HepG2 (cell line): Measurements from ENCODE around the gene TBX3. TPM values are rescaled to one million over a fixed set of nuclear protein-coding genes. Genes with fewer than 3 reads are reported as not detected.
A peak's percentile ranks its signal among the peaks of the same experiment; 100 is the strongest.

Source experiments
- AGO2 ChIP-seq: fragments of 200-400 bp; formaldehyde crosslinking; optimal IDR thresholded peaks from 2 replicates; pipeline ENCODE3; 2017; ENCODE audit warnings: mild to moderate bottlenecking, low read depth, low read length, moderate library complexity
- BRD4 ChIP-seq: sonication (generic); formaldehyde crosslinking; IDR thresholded peaks from 2 replicates; pipeline ENCODE4 v1.4.0; 2020; ENCODE audit warnings: missing genetic modification reagents
- FLYWCH1 ChIP-seq: sonication (generic); formaldehyde crosslinking; IDR thresholded peaks from 2 replicates; pipeline ENCODE4 v1.8.1; 2023; ENCODE audit warnings: mild to moderate bottlenecking, missing genetic modification reagents
- FOXP1 ChIP-seq, 2 experiments: fragments of 450-650 bp in 1 of 2; IDR thresholded peaks; 2 replicates each; pipeline ENCODE4 v1.6.1; 2017 to 2018; ENCODE audit warnings: antibody characterized with exemption in 1 of 2
- HNRNPL ChIP-seq: fragments of 200-400 bp; formaldehyde crosslinking; IDR thresholded peaks from 2 replicates; pipeline ENCODE4 v1.6.1; 2017; ENCODE audit warnings: mild to moderate bottlenecking, low read depth, low read length
- HOXA5 ChIP-seq: sonication (generic); formaldehyde crosslinking; IDR thresholded peaks from 2 replicates; pipeline ENCODE4 v1.4.0; 2020; ENCODE audit warnings: missing genetic modification reagents
- JUND ChIP-seq: sonication (generic); formaldehyde crosslinking; IDR thresholded peaks from 2 replicates; pipeline ENCODE4 v1.8.0; 2022; ENCODE audit warnings: mild to moderate bottlenecking, missing genetic modification reagents
- TAF1 ChIP-seq: sonication (generic); formaldehyde crosslinking; IDR thresholded peaks from 2 replicates; pipeline ENCODE4 v1.4.0; 2020; ENCODE audit warnings: missing genetic modification reagents
- ZBTB40 ChIP-seq, 2 experiments: fragments of 450-650 bp in 1 of 2; sonication (generic) in 1 of 2; formaldehyde crosslinking in 1 of 2; IDR thresholded peaks; 2 replicates each; pipeline versions ENCODE4 v1.6.1 to v1.8.0; 2016 to 2022; ENCODE audit warnings: antibody characterized with exemption in 1 of 2, mild to moderate bottlenecking in 1 of 2, missing genetic modification reagents in 1 of 2
- ZNF317 ChIP-seq: sonication (generic); formaldehyde crosslinking; IDR thresholded peaks from 2 replicates; pipeline ENCODE4 v1.5.0; 2020; ENCODE audit warnings: mild to moderate bottlenecking, missing genetic modification reagents
- ZNF563 ChIP-seq: sonication (generic); formaldehyde crosslinking; IDR thresholded peaks from 2 replicates; pipeline ENCODE4 v1.8.0; 2022; ENCODE audit warnings: mild to moderate bottlenecking, moderate library complexity, missing genetic modification reagents
- ZNF768 ChIP-seq: sonication (generic); formaldehyde crosslinking; IDR thresholded peaks from 2 replicates; pipeline ENCODE4 v1.4.0; 2020; ENCODE audit warnings: missing genetic modification reagents
- ZNF891 ChIP-seq: sonication (generic); formaldehyde crosslinking; IDR thresholded peaks from 2 replicates; pipeline ENCODE4 v1.5.0; 2020; ENCODE audit warnings: mild to moderate bottlenecking, missing genetic modification reagents
- polyA plus RNA-seq, 8 experiments: library from polyadenylated mRNA; depleted of rRNA in 3 of 8; stranded (reverse) in 7 of 8; unstranded in 1 of 8; fragments of >200 nt; fragmentation: Illumina TruSeq in 4 of 8; extraction: Trizol in 4 of 8; gene quantifications; 2 replicates each; pipeline versions ENCODE4 v1.2.1 to v1.2.3, GENCODE V29; 2011 to 2016; ENCODE audit warnings: low read depth in 4 of 8, missing spikeins in 1 of 8, mixed read lengths in 1 of 8; ENCODE audit not compliant: insufficient read depth in 1 of 8
- total RNA-seq, 5 experiments: library from RNA; depleted of rRNA; stranded (reverse); fragments of >200 nt; fragmentation: Illumina TruSeq; extraction: Trizol; gene quantifications; 2 replicates each; pipeline ENCODE4 v1.2.3, GENCODE V29; 2016; ENCODE audit warnings: low read depth in 1 of 5
- TF ChIP-seq, protein P1 (sequence below), 2 experiments: sonication (generic) in 1 of 2; formaldehyde crosslinking in 1 of 2; IDR thresholded peaks; 2 replicates each; pipeline versions ENCODE4 v1.4.0 to v1.6.1; 2018 to 2020; ENCODE audit warnings: missing genetic modification reagents in 2 of 2, borderline replicate concordance in 1 of 2, low read depth in 1 of 2, mild to moderate bottlenecking in 1 of 2, missing biosample characterization in 1 of 2
- TF ChIP-seq, protein P2 (sequence below): sonication (generic); formaldehyde crosslinking; IDR thresholded peaks from 2 replicates; pipeline ENCODE4 v1.5.0; 2020; ENCODE audit warnings: missing genetic modification reagents, mild to moderate bottlenecking, borderline replicate concordance

TBX3 gene
- total and polyA plus RNA-seq, 2 of the 13 experiments (the other 11 are each of a cell fraction or from before 2014, with no cell fraction given) = 27.1 to 42.4 TPM

DNA sequence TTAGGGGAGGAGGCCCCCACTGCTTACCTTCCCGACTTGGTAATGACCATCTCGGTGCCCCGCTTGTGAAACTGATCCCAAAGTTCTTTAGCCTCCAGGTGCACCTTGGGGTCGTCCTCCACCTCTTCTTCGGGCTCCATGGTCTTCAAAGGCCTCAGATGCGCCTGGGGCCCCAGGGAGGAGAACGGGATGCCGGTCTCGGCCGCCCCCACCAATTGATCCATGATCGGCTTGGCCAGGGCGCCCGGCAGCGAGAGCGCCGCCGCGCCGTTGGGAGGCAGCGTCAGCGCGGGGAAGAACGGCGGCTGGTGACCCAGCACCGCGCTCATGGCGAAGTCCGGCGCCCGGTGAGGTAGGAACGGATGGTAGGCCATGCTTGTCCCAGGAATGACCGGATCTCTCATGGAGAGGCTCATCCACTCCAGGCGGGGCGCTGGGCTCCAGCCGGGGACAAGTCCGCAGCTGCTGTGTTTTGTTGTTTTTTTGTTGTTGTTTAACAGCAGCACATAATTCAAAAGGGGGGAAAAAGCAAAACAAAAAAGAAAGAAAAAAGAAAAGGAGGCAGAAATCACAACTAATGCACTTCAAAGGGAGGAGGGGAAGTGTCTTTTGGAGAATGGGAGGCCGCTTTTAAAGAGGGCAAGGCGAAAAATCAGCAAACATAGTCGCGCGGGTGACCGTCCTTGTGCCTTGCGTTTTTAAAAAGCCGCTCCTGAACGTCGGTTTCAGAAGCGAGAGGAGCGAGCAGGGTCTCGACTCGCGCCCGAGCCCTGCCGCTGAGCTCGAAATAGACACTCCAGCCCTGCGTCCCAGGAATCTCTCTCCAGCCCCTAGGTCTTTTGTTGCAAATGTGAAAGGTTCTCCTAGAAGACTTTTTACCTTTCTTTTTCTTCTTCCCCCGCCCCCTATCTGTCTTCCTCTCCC lies 928 bp downstream of the TBX3 start (continued):
- TF ChIP-seq, protein P1, sequence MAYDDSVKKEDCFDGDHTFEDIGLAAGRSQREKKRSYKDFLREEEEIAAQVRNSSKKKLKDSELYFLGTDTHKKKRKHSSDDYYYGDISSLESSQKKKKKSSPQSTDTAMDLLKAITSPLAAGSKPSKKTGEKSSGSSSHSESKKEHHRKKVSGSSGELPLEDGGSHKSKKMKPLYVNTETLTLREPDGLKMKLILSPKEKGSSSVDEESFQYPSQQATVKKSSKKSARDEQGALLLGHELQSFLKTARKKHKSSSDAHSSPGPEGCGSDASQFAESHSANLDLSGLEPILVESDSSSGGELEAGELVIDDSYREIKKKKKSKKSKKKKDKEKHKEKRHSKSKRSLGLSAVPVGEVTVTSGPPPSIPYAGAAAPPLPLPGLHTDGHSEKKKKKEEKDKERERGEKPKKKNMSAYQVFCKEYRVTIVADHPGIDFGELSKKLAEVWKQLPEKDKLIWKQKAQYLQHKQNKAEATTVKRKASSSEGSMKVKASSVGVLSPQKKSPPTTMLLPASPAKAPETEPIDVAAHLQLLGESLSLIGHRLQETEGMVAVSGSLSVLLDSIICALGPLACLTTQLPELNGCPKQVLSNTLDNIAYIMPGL (CRISPR knock-in tag; IDR thresholded peaks at IDR 0.05; ENCODE audit: borderline replicate concordance in 1 of 2, low read depth in 1 of 2) = peak; percentile 48 to 85
- TF ChIP-seq FOXP1 (IDR thresholded peaks at IDR 0.05) = no peak
- no peak for TF ChIP-seq FOXP1 (CRISPR knock-in tag; IDR thresholded peaks at IDR 0.05)
- 0 out of 2 replicates have a peak, but pooled peaks have one; percentile 7 for TF ChIP-seq ZNF317
- TF ChIP-seq JUND (CRISPR knock-in tag) = no peak
- TF ChIP-seq TAF1 (CRISPR knock-in tag) = peak; percentile 70; the same call in 1 of the 2 replicates
- 0 out of 2 replicates have a peak, but pooled peaks have one; percentile 3 for TF ChIP-seq HNRNPL
- TF ChIP-seq AGO2 = peak; percentile 99
- TF ChIP-seq, protein P2, sequence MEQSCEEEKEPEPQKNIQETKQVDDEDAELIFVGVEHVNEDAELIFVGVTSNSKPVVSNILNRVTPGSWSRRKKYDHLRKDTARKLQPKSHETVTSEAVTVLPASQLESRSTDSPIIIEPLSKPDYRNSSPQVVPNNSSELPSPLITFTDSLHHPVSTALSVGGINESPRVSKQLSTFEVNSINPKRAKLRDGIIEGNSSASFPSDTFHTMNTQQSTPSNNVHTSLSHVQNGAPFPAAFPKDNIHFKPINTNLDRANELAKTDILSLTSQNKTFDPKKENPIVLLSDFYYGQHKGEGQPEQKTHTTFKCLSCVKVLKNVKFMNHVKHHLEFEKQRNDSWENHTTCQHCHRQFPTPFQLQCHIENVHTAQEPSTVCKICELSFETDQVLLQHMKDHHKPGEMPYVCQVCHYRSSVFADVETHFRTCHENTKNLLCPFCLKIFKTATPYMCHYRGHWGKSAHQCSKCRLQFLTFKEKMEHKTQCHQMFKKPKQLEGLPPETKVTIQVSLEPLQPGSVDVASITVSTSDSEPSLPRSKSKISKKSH = 0 out of 2 replicates have a peak, but pooled peaks have one; percentile 29
- TF ChIP-seq ZBTB40 (IDR thresholded peaks at IDR 0.05) = no peak
- TF ChIP-seq ZBTB40 (CRISPR knock-in tag; IDR thresholded peaks at IDR 0.05) = peak; percentile 37; the same call in 1 of the 2 replicates
- peak; percentile 72; the same call in 1 of the 2 replicates for TF ChIP-seq ZNF768 (CRISPR knock-in tag)
- TF ChIP-seq ZNF563 = 0 out of 2 replicates have a peak, but pooled peaks have one; percentile 6
- TF ChIP-seq HOXA5 (CRISPR knock-in tag) = peak; percentile 27; the same call in 1 of the 2 replicates
- TF ChIP-seq FLYWCH1 (CRISPR knock-in tag) = no peak
- 0 out of 2 replicates have a peak, but pooled peaks have one; percentile 58 for TF ChIP-seq ZNF891 (CRISPR knock-in tag)
- 0 out of 2 replicates have a peak, but pooled peaks have one; percentile 30 for TF ChIP-seq BRD4 (CRISPR knock-in tag)
